CD4-positive, CD25-positive, alpha-beta regulatory T cell (primary cell): ENCODE data around the gene ARPC5L. TPM values are rescaled to one million over a fixed set of nuclear protein-coding genes. Genes with fewer than 3 reads are reported as not detected.

Experiments
- ATAC-seq, 2 donors: fragments of 150-1000 bp; cut with Tn5 transposase; one replicate each; pipeline ENCODE4 v1.10.0; 2021; ENCODE audit warnings: low read depth in 2 of 2, moderate number of reproducible peaks in 2 of 2, moderate library complexity in 1 of 2
- DNase-seq, 3 donors: peaks; one replicate each; pipeline versions ENCODE4 v3.0.0 to v3.0.0-alpha.2; 2012 to 2022; ENCODE audit warnings: mixed read lengths in 1 of 3
- H3K27ac ChIP-seq: one replicate; pipeline ENCODE4 v1.7.0; 2013; ENCODE audit warnings: mild to moderate bottlenecking, low read length; ENCODE audit not compliant: insufficient read depth, poor library complexity, severe bottlenecking
- H3K27me3 ChIP-seq: one replicate; pipeline ENCODE4 v1.7.0; 2013; ENCODE audit warnings: low read length; ENCODE audit not compliant: control insufficient read depth, insufficient read depth
- H3K36me3 ChIP-seq: one replicate; pipeline ENCODE4 v1.7.0; 2013; ENCODE audit warnings: mild to moderate bottlenecking, low read length, moderate library complexity; ENCODE audit not compliant: control insufficient read depth, insufficient read depth
- H3K4me1 ChIP-seq: 2 replicates; pipeline ENCODE4 v1.7.0; 2013; ENCODE audit warnings: mild to moderate bottlenecking, low read length; ENCODE audit not compliant: insufficient read depth, control insufficient read depth, poor library complexity, severe bottlenecking
- H3K4me3 ChIP-seq: one replicate; pipeline ENCODE4 v1.7.0; 2013; ENCODE audit warnings: low read depth, mild to moderate bottlenecking, low read length, moderate library complexity
- H3K9me3 ChIP-seq, 2 experiments: 1 replicate in 1 of 2; 2 replicates in 1 of 2; pipeline ENCODE4 v1.7.0; 2013; ENCODE audit warnings: low read length in 2 of 2, mild to moderate bottlenecking in 1 of 2, moderate library complexity in 1 of 2; ENCODE audit not compliant: control insufficient read depth in 2 of 2
- H3K27ac Mint-ChIP-seq, 3 donors: one replicate each; pipeline ENCODE4 v1.8.0; 2020 to 2022; ENCODE audit warnings: mild to moderate bottlenecking in 3 of 3, mixed read lengths in 3 of 3, moderate library complexity in 2 of 3
- H3K27me3 Mint-ChIP-seq: one replicate; pipeline ENCODE4 v1.8.0; 2022; ENCODE audit warnings: mild to moderate bottlenecking, mixed read lengths
- H3K36me3 Mint-ChIP-seq: one replicate; pipeline ENCODE4 v1.8.0; 2020; ENCODE audit warnings: mixed read lengths
- H3K4me1 Mint-ChIP-seq, 4 donors: one replicate each; pipeline ENCODE4 v1.8.0; 2020 to 2022; ENCODE audit warnings: mixed read lengths in 4 of 4, mild to moderate bottlenecking in 1 of 4
- H3K4me3 Mint-ChIP-seq, 4 donors: one replicate each; pipeline ENCODE4 v1.8.0; 2020 to 2022; ENCODE audit warnings: mild to moderate bottlenecking in 4 of 4, mixed read lengths in 4 of 4, moderate library complexity in 3 of 4
- H3K9me3 Mint-ChIP-seq, 7 donors: one replicate each; pipeline ENCODE4 v1.8.0; 2020 to 2022; ENCODE audit warnings: mixed read lengths in 7 of 7, mild to moderate bottlenecking in 3 of 7, moderate library complexity in 2 of 7
- polyA plus RNA-seq, 4 donors: library from polyadenylated mRNA; unstranded; fragments of 300-500 nt; fragmentation: Illumina TruSeq; gene quantifications; one replicate each; pipeline ENCODE4 v1.2.3, GENCODE V29; 2021
- total RNA-seq: library from RNA; stranded (reverse); gene quantifications from one replicate; pipeline ENCODE4 v1.2.3, GENCODE V29; 2022

Gene ARPC5L
- total and polyA plus RNA-seq, 5 donors from 2014 or later: 48.6 to 63.7 (median 60.7) TPM

- ATAC-seq (no peak), DNase-seq (no peak)
- Mint-ChIP-seq H3K36me3 (no peaks in the 10 kb centered on the region), H3K4me1 (peaks cover 0 to 8% (median 2%) of the 10 kb centered on the region in 4 donors), H3K27ac (no peak overlapping the region), H3K27me3 (peaks cover 26% of the 10 kb centered on the region), H3K9me3 (no peaks in the 10 kb centered on the region), H3K4me3 (no peak overlapping the region)
- Histone ChIP-seq H3K4me1 (no peaks in the 10 kb centered on the region), H3K36me3 (no peaks in the 10 kb centered on the region), H3K27ac (no peak overlapping the region), H3K4me3 (no peak overlapping the region), H3K27me3 (no peaks in the 10 kb centered on the region), H3K9me3 (no peaks in the 10 kb centered on the region)
Observed at GRCh38 chr9:124820698-124821623, 41.0 kb upstream of the ARPC5L start.

- no peak overlapping the region for H3K27ac Mint-ChIP-seq
- Histone ChIP-seq H3K27ac (no peak overlapping the region), H3K9me3 (no peaks in the 10 kb centered on the region), H3K4me1 (no peaks in the 10 kb centered on the region), H3K27me3 (no peaks in the 10 kb centered on the region), H3K4me3 (no peak overlapping the region), H3K36me3 (no peaks in the 10 kb centered on the region)
- H3K27me3 Mint-ChIP-seq: peaks cover 11% of the 10 kb centered on the region
- no peaks in the 10 kb centered on the region for H3K36me3 Mint-ChIP-seq
- H3K9me3 Mint-ChIP-seq: peaks cover 0 to 3% (median 0%) of the 10 kb centered on the region in 7 donors
- no peak overlapping the region for H3K4me3 Mint-ChIP-seq
- ATAC-seq: no peak
- no peaks in the 10 kb centered on the region for H3K4me1 Mint-ChIP-seq
- DNase-seq: no peak
Observed at GRCh38 chr9:124828489-124829333, 33.2 kb upstream of the ARPC5L start.

DNA sequence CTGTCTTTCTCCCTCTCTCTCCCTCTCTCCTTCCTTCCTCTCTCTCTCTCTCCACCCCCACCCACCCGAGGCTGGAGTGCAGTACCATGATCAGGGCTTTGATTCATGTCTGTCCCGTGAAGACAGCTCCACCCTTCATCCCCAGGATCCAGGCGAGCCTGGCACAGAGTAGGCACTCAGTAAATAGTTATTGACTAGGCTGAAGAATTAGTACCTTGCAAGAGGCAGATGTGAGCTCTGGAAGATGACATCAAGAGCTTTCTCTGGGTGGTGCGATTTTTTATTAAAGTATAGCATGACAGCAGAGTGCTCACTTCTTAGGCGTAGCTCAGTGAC lies 32.6 kb upstream of the ARPC5L start:
- Mint-ChIP-seq H3K4me3 (no peak overlapping the region), H3K36me3 (no peaks in the 10 kb centered on the region), H3K9me3 (peaks cover 0 to 3% (median 0%) of the 10 kb centered on the region in 7 donors), H3K4me1 (no peaks in the 10 kb centered on the region), H3K27ac (no peak overlapping the region), H3K27me3 (peaks cover 8% of the 10 kb centered on the region)
- Histone ChIP-seq H3K4me3 (no peak overlapping the region), H3K9me3 (no peaks in the 10 kb centered on the region), H3K4me1 (no peaks in the 10 kb centered on the region), H3K27ac (no peak overlapping the region), H3K36me3 (no peaks in the 10 kb centered on the region), H3K27me3 (no peaks in the 10 kb centered on the region)
- DNase-seq: no peak
- ATAC-seq: no peak

- ATAC-seq: no peak
- Mint-ChIP-seq H3K9me3 (peaks cover 0 to 3% (median 0%) of the 10 kb centered on the region in 7 donors), H3K27ac (peak overlapping the region in 1 of 3 donors; percentile 54), H3K36me3 (no peaks in the 10 kb centered on the region), H3K4me1 (no peaks in the 10 kb centered on the region), H3K27me3 (no peaks in the 10 kb centered on the region), H3K4me3 (no peak overlapping the region)
- no peaks in the 10 kb centered on the region for H3K9me3 ChIP-seq
- H3K4me1 ChIP-seq: no peaks in the 10 kb centered on the region
- no peak overlapping the region for H3K27ac ChIP-seq
- no peaks in the 10 kb centered on the region for H3K27me3 ChIP-seq
- H3K4me3 ChIP-seq: no peak overlapping the region
- H3K36me3 ChIP-seq: no peaks in the 10 kb centered on the region
- DNase-seq: no peak
Observed at GRCh38 chr9:124830593-124830992, 31.3 kb upstream of the ARPC5L start.

DNA sequence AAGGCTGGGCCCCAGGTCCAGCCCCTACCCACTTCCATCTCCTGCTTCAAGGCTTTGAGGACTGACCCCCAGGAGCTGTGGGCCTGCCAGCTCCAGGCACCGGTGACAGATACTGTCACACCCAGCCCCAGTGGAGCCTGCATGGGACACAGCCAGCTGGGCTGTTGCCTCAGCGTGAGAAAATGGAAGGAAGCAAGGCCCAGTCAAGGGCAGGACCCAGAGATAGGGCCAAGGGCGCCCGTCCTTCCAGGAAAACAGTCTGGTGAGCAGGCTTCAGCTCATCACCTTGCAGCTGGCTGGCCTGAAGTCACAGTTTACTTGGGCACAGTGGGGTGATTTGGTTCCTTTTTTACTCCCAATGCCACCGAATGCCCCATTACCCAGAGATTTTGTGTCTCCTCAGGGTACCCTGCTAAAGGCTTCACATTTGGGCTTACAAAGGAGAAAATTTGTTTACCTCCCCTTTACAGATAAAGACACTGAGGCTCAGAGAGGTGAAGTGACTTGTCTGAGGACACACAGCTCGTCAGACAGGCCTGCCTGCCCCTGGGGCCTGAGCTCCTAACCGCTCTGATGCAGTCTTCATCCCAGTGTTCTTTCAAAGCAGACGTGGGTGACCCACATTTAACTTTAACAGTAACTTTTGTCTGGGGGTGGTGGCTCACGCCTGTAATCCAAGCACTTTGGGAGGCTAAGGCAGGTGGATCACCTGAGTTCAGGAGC lies 30.1 kb upstream of the ARPC5L start:
- Mint-ChIP-seq H3K4me3 (no peak overlapping the region), H3K36me3 (no peaks in the 10 kb centered on the region), H3K4me1 (no peaks in the 10 kb centered on the region), H3K27me3 (peaks cover 9% of the 10 kb centered on the region), H3K9me3 (peaks cover 0 to 2% (median 0%) of the 10 kb centered on the region in 7 donors), H3K27ac (no peak overlapping the region)
- no peaks in the 10 kb centered on the region for H3K9me3 ChIP-seq
- no peak for ATAC-seq
- no peak for DNase-seq
- H3K27ac ChIP-seq: no peak overlapping the region
- H3K27me3 ChIP-seq: no peaks in the 10 kb centered on the region
- H3K4me1 ChIP-seq: no peaks in the 10 kb centered on the region
- H3K36me3 ChIP-seq: no peaks in the 10 kb centered on the region
- H3K4me3 ChIP-seq: no peak overlapping the region

GRCh38 chr9:124834591-124834990 lies 27.3 kb upstream of the ARPC5L start:
- Mint-ChIP-seq H3K4me1 (no peaks in the 10 kb centered on the region), H3K4me3 (no peak overlapping the region), H3K27me3 (peaks cover 22% of the 10 kb centered on the region), H3K36me3 (no peaks in the 10 kb centered on the region), H3K9me3 (peaks cover 0 to 2% (median 0%) of the 10 kb centered on the region in 7 donors), H3K27ac (no peak overlapping the region)
- no peaks in the 10 kb centered on the region for H3K27me3 ChIP-seq
- ATAC-seq: no peak
- H3K4me1 ChIP-seq: no peaks in the 10 kb centered on the region
- DNase-seq: no peak
- no peaks in the 10 kb centered on the region for H3K9me3 ChIP-seq
- H3K36me3 ChIP-seq: no peaks in the 10 kb centered on the region
- no peak overlapping the region for H3K27ac ChIP-seq
- H3K4me3 ChIP-seq: no peak overlapping the region

GRCh38 chr9:124835026-124835557 lies 26.8 kb upstream of the ARPC5L start:
- H3K27ac Mint-ChIP-seq: peak overlapping the region in 1 of 3 donors; percentile 35
- no peaks in the 10 kb centered on the region for H3K9me3 ChIP-seq
- no peaks in the 10 kb centered on the region for H3K36me3 Mint-ChIP-seq
- H3K9me3 Mint-ChIP-seq: peaks cover 0 to 2% (median 0%) of the 10 kb centered on the region in 7 donors
- no peaks in the 10 kb centered on the region for H3K4me1 Mint-ChIP-seq
- no peak overlapping the region for H3K4me3 Mint-ChIP-seq
- no peaks in the 10 kb centered on the region for H3K36me3 ChIP-seq
- H3K4me3 ChIP-seq: no peak overlapping the region
- no peaks in the 10 kb centered on the region for H3K4me1 ChIP-seq
- peaks cover 26% of the 10 kb centered on the region for H3K27me3 Mint-ChIP-seq
- no peak for DNase-seq
- no peak overlapping the region for H3K27ac ChIP-seq
- ATAC-seq: no peak
- H3K27me3 ChIP-seq: no peaks in the 10 kb centered on the region
